GM12878 (cell line): ENCODE data around the gene TSPAN31. TPM values are rescaled to one million over a fixed set of nuclear protein-coding genes. Genes with fewer than 3 reads are reported as not detected.

Source experiments
- ATAC-seq: fragments of 200-7000 bp; cut with Tn5 transposase; 3 replicates; pipeline ENCODE4 v1.9.1; 2020; ENCODE audit warnings: mild to moderate bottlenecking, moderate library complexity
- BruUV-seq: library from RNA; stranded (reverse); fragments of 400-500 nt; replicated peaks from 2 replicates; lab custom pipeline; 2021; lab: Mats Ljungman, UMichigan
- CTCF ChIA-PET: fragments of 300-600 bp; sonication (Branson Sonifier 250); formaldehyde crosslinking; extraction: SDS; loops from one replicate; lab custom pipeline; 2021; ENCODE audit warnings: inconsistent platforms; lab: Yijun Ruan, JAX
- POLR2A ChIA-PET: fragments of 350-600 bp; formaldehyde crosslinking; extraction: SDS; loops from one replicate; lab custom pipeline; 2021; ENCODE audit warnings: inconsistent platforms; lab: Charles Lee
- RAD21 ChIA-PET: fragments of 300-600 bp; sonication (Branson Sonifier 250); formaldehyde crosslinking; loops from one replicate; lab custom pipeline; 2023; ENCODE audit warnings: antibody characterized with exemption; ENCODE audit not compliant: unreplicated experiment; lab: Charles Lee
- SMC1A ChIA-PET: fragments of 300-600 bp; sonication (Branson Sonifier 250); formaldehyde crosslinking; loops from one replicate; lab custom pipeline; 2023; ENCODE audit not compliant: unreplicated experiment, uncharacterized antibody; lab: Charles Lee
- DNase-seq: peaks from one replicate; pipeline ENCODE4 v3.0.0-alpha.2; 2011; ENCODE audit warnings: low read depth, low spot score
- FAIRE-seq: peaks from 3 replicates; lab custom pipeline; 2011; peaks lifted over from hg19 to GRCh38; lab: Jason Lieb, UNC
- H2AFZ ChIP-seq: 2 replicates; pipeline ENCODE4 v1.6.0; 2011; ENCODE audit warnings: low read depth, low read length, control low read depth; ENCODE audit not compliant: control insufficient read depth
- H3K27ac ChIP-seq: 2 replicates; pipeline ENCODE4 v1.5.1; 2011; ENCODE audit warnings: control low read depth; ENCODE audit not compliant: control insufficient read depth, insufficient read depth
- H3K27me3 ChIP-seq, 2 experiments: replicated peaks in 1 of 2; 2 replicates each; pipeline versions ENCODE4 v1.6.0 to v1.6.1; 2011; ENCODE audit warnings: low read length in 1 of 2; ENCODE audit not compliant: control insufficient read depth in 2 of 2, insufficient read depth in 2 of 2
- H3K36me3 ChIP-seq, 2 experiments: 2 replicates each; pipeline ENCODE4 v1.5.1; 2011; ENCODE audit warnings: low read length in 1 of 2; ENCODE audit not compliant: control insufficient read depth in 2 of 2, insufficient read depth in 2 of 2
- H3K4me1 ChIP-seq: 2 replicates; pipeline ENCODE4 v1.6.1; 2011; ENCODE audit warnings: mild to moderate bottlenecking, low read length, moderate library complexity, mixed read lengths; ENCODE audit not compliant: control insufficient read depth, insufficient read depth
- H3K4me2 ChIP-seq: 2 replicates; pipeline ENCODE4 v1.6.0; 2011; ENCODE audit warnings: control low read depth; ENCODE audit not compliant: control insufficient read depth, insufficient read depth
- H3K4me3 ChIP-seq: fragments of 200-600 bp; sonication (generic); 2 replicates; pipeline ENCODE4 v1.5.1; 2016
- H3K79me2 ChIP-seq: 2 replicates; pipeline ENCODE4 v1.6.0; 2011; ENCODE audit warnings: low read length; ENCODE audit not compliant: control insufficient read depth, insufficient read depth
- H3K9ac ChIP-seq: 2 replicates; pipeline ENCODE4 v1.8.0; 2011; ENCODE audit warnings: low read length, control low read depth, mixed read lengths; ENCODE audit not compliant: control insufficient read depth, insufficient read depth
- H3K9me3 ChIP-seq: replicated peaks from 3 replicates; pipeline ENCODE4 v1.5.1; 2011; ENCODE audit warnings: mild to moderate bottlenecking, low read length; ENCODE audit not compliant: control insufficient read depth, insufficient read depth
- H4K20me1 ChIP-seq: 2 replicates; pipeline ENCODE4 v1.6.0; 2011; ENCODE audit not compliant: control insufficient read depth, insufficient read depth
- CEBPZ ChIP-seq: fragments of 150-350 bp; IDR thresholded peaks from 2 replicates; pipeline ENCODE4 v1.6.1; 2016; ENCODE audit warnings: low read depth, low read length
- CHD4 ChIP-seq: fragments of 200-600 bp; sonication (generic); IDR thresholded peaks from 2 replicates; pipeline ENCODE4 v1.6.1; 2016; ENCODE audit warnings: mild to moderate bottlenecking
- EZH2 ChIP-seq: IDR thresholded peaks from 2 replicates; pipeline ENCODE4 v1.6.1; 2012; ENCODE audit warnings: low read depth, mild to moderate bottlenecking, control low read depth, inconsistent platforms, low read length, borderline replicate concordance; ENCODE audit not compliant: control insufficient read depth
- GABPA ChIP-seq: IDR thresholded peaks from 2 replicates; pipeline ENCODE4 v1.6.1; 2014; ENCODE audit warnings: antibody characterized with exemption, low read depth, mild to moderate bottlenecking, inconsistent platforms
- IRF5 ChIP-seq: fragments of 450-650 bp; IDR thresholded peaks from 2 replicates; pipeline ENCODE4 v1.6.1; 2017; ENCODE audit warnings: borderline replicate concordance
- NKRF ChIP-seq: fragments of 450-650 bp; conservative IDR thresholded peaks from 2 replicates; pipeline ENCODE4 v1.6.1; 2017; ENCODE audit warnings: mild to moderate bottlenecking, moderate library complexity
- PBX3 ChIP-seq: IDR thresholded peaks from 2 replicates; pipeline ENCODE4 v1.6.1; 2011; ENCODE audit warnings: mild to moderate bottlenecking, low read depth, low read length, moderate library complexity; ENCODE audit not compliant: insufficient replicate concordance
- RBBP5 ChIP-seq: fragments of 200-600 bp; sonication (generic); conservative IDR thresholded peaks from 2 replicates; pipeline ENCODE4 v1.6.1; 2016
- SUPT20H ChIP-seq: IDR thresholded peaks from 2 replicates; pipeline ENCODE4 v1.6.1; 2011; ENCODE audit warnings: low read depth, mild to moderate bottlenecking, low read length, moderate library complexity, borderline replicate concordance; ENCODE audit not compliant: control insufficient read depth
- ZBTB40 ChIP-seq: fragments of 450-650 bp; IDR thresholded peaks from 2 replicates; pipeline ENCODE4 v1.6.1; 2016; ENCODE audit warnings: mild to moderate bottlenecking, moderate library complexity, borderline replicate concordance
- WGBS: methylation state at CpG from one replicate; pipeline ENCODE4 v1.1.6; 2016; ENCODE audit warnings: low lambda C conversion rate; ENCODE audit not compliant: insufficient replicate concordance, insufficient coverage; ENCODE audit errors: missing lambda C conversion rate; 5-methylcytosine and 5-hydroxymethylcytosine counted together
- in situ Hi-C: fragments of 300-500 bp; cut with MboI; formaldehyde crosslinking; loops from 9 replicates; pipeline ENCODE4 v1.14.3; 2018; ENCODE audit warnings: mixed read lengths
- intact Hi-C: fragments of 100-400 bp; cut with micrococcal nuclease; formaldehyde crosslinking; loops from one replicate; pipeline ENCODE4 v1.14.2; 2022; ENCODE audit not compliant: unreplicated experiment
- polyA plus RNA-seq, 11 experiments: library from polyadenylated mRNA; depleted of rRNA in 4 of 11; unstranded in 6 of 11; stranded (reverse) in 5 of 11; fragments of >200 nt; fragmentation: Nextera tagmentation in 4 of 11; fragmentation: Illumina TruSeq in 1 of 11; extraction: Ambion mirVana in 4 of 11; extraction: Trizol in 1 of 11; gene quantifications; 1 replicate in 1 of 11; 2 replicates in 10 of 11; pipeline versions ENCODE4 v1.2.1 to v1.2.3, GENCODE V29; 2011 to 2016; ENCODE audit warnings: inconsistent platforms in 2 of 11, missing spikeins in 2 of 11, low read depth in 1 of 11
- total RNA-seq, 4 experiments: library from RNA; depleted of rRNA in 3 of 4; stranded (reverse); fragments of >200 nt in 3 of 4; fragmentation: Illumina TruSeq in 1 of 4; extraction: Trizol in 1 of 4; gene quantifications; 2 replicates each; pipeline versions ENCODE4 v1.2.1 to v1.2.3, GENCODE V29; 2013 to 2021

Gene TSPAN31
- total and polyA plus RNA-seq, 10 of the 15 experiments (the other 5 are each of a cell fraction or from before 2014, with no cell fraction given): 11.8 to 32.2 (median 24.7) TPM

GRCh38 chr12:57727758-57728395 lies 17.0 kb upstream of the TSPAN31 start:
- in situ Hi-C loops: no loop called here
- H3K27ac ChIP-seq: no peak overlapping the region
- no peaks in the 10 kb centered on the region for H3K79me2 ChIP-seq
- TF ChIP-seq IRF5 (no peak), PBX3 (no peak), ZBTB40 (no peak), NKRF (no peak), CHD4 (no peak), EZH2 (no peak), CEBPZ (no peak), SUPT20H (no peak), GABPA (no peak), RBBP5 (no peak)

More at GRCh38 chr12:57727758-57728395, 17.0 kb upstream of the TSPAN31 start:
- DNase-seq: no peak
- FAIRE-seq: no peak
- no peak overlapping the region for H3K9ac ChIP-seq
- no peaks in the 10 kb centered on the region for H3K9me3 ChIP-seq
- H3K27me3 ChIP-seq: no peaks in the 10 kb centered on the region
- RAD21 ChIA-PET: no interaction called here
- no peaks in the 10 kb centered on the region for H3K4me1 ChIP-seq
- no peak overlapping the region for H3K4me2 ChIP-seq
- peaks cover 8 to 12% of the 10 kb centered on the region in 2 experiments; a peak in 3 of 4 replicates for H3K36me3 ChIP-seq
- CTCF ChIA-PET: no interaction called here
- H4K20me1 ChIP-seq: no peaks in the 10 kb centered on the region
- intact Hi-C loops: no loop called here
- WGBS: 95% methylated on average over 19 of the region's 21 CpGs
- SMC1A ChIA-PET: no interaction called here
- POLR2A ChIA-PET: no interaction called here
- no TSS peak for BruUV-seq
- no peak overlapping the region for H3K4me3 ChIP-seq
- no peak overlapping the region for H2AFZ ChIP-seq
- no peak for ATAC-seq
